DMS153 treated with DMSO at 0.1 percent for 48 hours (cell line): Measurements from ENCODE around the gene TUG1.
A peak's percentile ranks its signal among the peaks of the same experiment; 100 is the strongest.

ENCODE experiments used
- DNase-seq: peaks from one replicate; lab custom pipeline; 2025; ENCODE audit not compliant: unreplicated experiment; lab: John Stamatoyannopoulos, UW

Gene TUG1

GRCh38 chr22:30947173-30947815, 21.8 kb upstream of the TUG1 start:
- peak; percentile 53 for DNase-seq

GRCh38 chr22:30947816-30948454, 21.1 kb upstream of the TUG1 start:
- DNase-seq = peak; percentile 29

- no peak for DNase-seq
Observed at GRCh38 chr22:30948930-30949342, 20.1 kb upstream of the TUG1 start.

- DNase-seq = no peak
Observed at GRCh38 chr22:30949934-30950660, 19.0 kb upstream of the TUG1 start.

- DNase-seq = no peak
Observed at GRCh38 chr22:30953206-30953605, 15.9 kb upstream of the TUG1 start.

- DNase-seq = no peak
Observed at GRCh38 chr22:30955153-30955552, 13.9 kb upstream of the TUG1 start.

- DNase-seq = no peak
Observed at GRCh38 chr22:30964858-30965257, 4.2 kb upstream of the TUG1 start.

- DNase-seq = peak; percentile 66
Observed at GRCh38 chr22:30968015-30968923, 796 bp upstream of the TUG1 start, which contains the start of gene MORC2. MORC2 (minus strand) TSS chr22:30968774; CDS start chr22:30967889, 885 bp downstream.

GRCh38 chr22:30969532-30970355, 679 bp downstream of the TUG1 start:
- DNase-seq = no peak

- DNase-seq = no peak
Observed at GRCh38 chr22:30970356-30970746, 1.3 kb downstream of the TUG1 start.

GRCh38 chr22:30978304-30978962, 9.4 kb downstream of the TUG1 start:
- no peak for DNase-seq

- no peak for DNase-seq
Observed at GRCh38 chr22:30979932-30980331, 10.9 kb downstream of the TUG1 start.

GRCh38 chr22:30982512-30982911, 13.4 kb downstream of the TUG1 start:
- DNase-seq = no peak

GRCh38 chr22:30984317-30984716, 15.3 kb downstream of the TUG1 start:
- DNase-seq = no peak

- no peak for DNase-seq
Observed at GRCh38 chr22:30985561-30986208, 16.6 kb downstream of the TUG1 start.

- no peak for DNase-seq
Observed at GRCh38 chr22:30989474-30989873, 20.4 kb downstream of the TUG1 start.

GRCh38 chr22:30990690-30991089, 21.6 kb downstream of the TUG1 start:
- DNase-seq = no peak

GRCh38 chr22:30992565-30992964, 23.5 kb downstream of the TUG1 start:
- DNase-seq = no peak

GRCh38 chr22:30994960-30995359, 25.9 kb downstream of the TUG1 start:
- no peak for DNase-seq
